Measurements from ENCODE around the gene ARHGAP19.

The ARHGAP19 gene

GRCh38 chr10:97261656-97262055, 30.8 kb downstream of the ARHGAP19 start:
- Histone ChIP-seq H3K79me2 (ENCODE audit: insufficient read depth, low read length) (peaks cover 28% of the 10 kb centered on the region), H3K36me3 (ENCODE audit: insufficient read depth, low read length) (peaks cover 67% of the 10 kb centered on the region)
- no peak for ATAC-seq (ENCODE audit: insufficient read depth, low read depth)

GRCh38 chr10:97261183-97261582, 31.3 kb downstream of the ARHGAP19 start:
- H3K9ac ChIP-seq (ENCODE audit: low read depth, low read length), result no peak overlapping the region
- peaks cover 25% of the 10 kb centered on the region for H3K79me2 ChIP-seq (ENCODE audit: insufficient read depth, low read length)
- TF ChIP-seq EZH2 (IDR thresholded peaks at IDR 0.05; ENCODE audit: borderline replicate concordance, low read depth, low read length, severe bottlenecking) (no peak), CTCF (IDR thresholded peaks at IDR 0.05; ENCODE audit: borderline replicate concordance, extremely low read depth, low read length, poor library complexity, severe bottlenecking) (no peak)
- H3K4me2 ChIP-seq (ENCODE audit: insufficient read depth, low read length), result no peak overlapping the region
- H2AFZ ChIP-seq (ENCODE audit: low read depth, low read length), result no peak overlapping the region
- DNase-seq (no peak), ATAC-seq (ENCODE audit: insufficient read depth, low read depth) (no peak)
- H4K20me1 ChIP-seq (ENCODE audit: insufficient read depth, low read length), result peaks cover 9% of the 10 kb centered on the region; the same call in 1 of the 2 replicates
- H3K27me3 ChIP-seq (ENCODE audit: insufficient read depth, low read length, poor library complexity), result no peaks in the 10 kb centered on the region
- peaks cover 72% of the 10 kb centered on the region for H3K36me3 ChIP-seq (ENCODE audit: insufficient read depth, low read length)
- H3K9me3 ChIP-seq (ENCODE audit: insufficient read depth, low read length, severe bottlenecking), result no peaks in the 10 kb centered on the region
- no peak overlapping the region for H3K4me3 ChIP-seq (ENCODE audit: low read depth in 1 of 2, low read length in 2 of 2)
- H3K4me1 ChIP-seq (ENCODE audit: insufficient read depth, low read length), result no peaks in the 10 kb centered on the region
- no peak overlapping the region for H3K27ac ChIP-seq (ENCODE audit: low read length)

More at GRCh38 chr10:97261656-97262055, 30.8 kb downstream of the ARHGAP19 start:
- no peak for DNase-seq
- Histone ChIP-seq H2AFZ (ENCODE audit: low read depth, low read length) (no peak overlapping the region), H3K27me3 (ENCODE audit: insufficient read depth, low read length, poor library complexity) (no peaks in the 10 kb centered on the region), H3K27ac (ENCODE audit: low read length) (no peak overlapping the region), H3K4me3 (ENCODE audit: low read depth in 1 of 2, low read length in 2 of 2) (no peak overlapping the region), H3K9me3 (ENCODE audit: insufficient read depth, low read length, severe bottlenecking) (no peaks in the 10 kb centered on the region), H4K20me1 (ENCODE audit: insufficient read depth, low read length) (peaks cover 10% of the 10 kb centered on the region; the same call in 1 of the 2 replicates), H3K4me2 (ENCODE audit: insufficient read depth, low read length) (no peak overlapping the region), H3K9ac (ENCODE audit: low read depth, low read length) (no peak overlapping the region), H3K4me1 (ENCODE audit: insufficient read depth, low read length) (no peaks in the 10 kb centered on the region)
- no peak for TF ChIP-seq EZH2 (IDR thresholded peaks at IDR 0.05; ENCODE audit: borderline replicate concordance, low read depth, low read length, severe bottlenecking)

GRCh38 chr10:97259119-97259518, 33.3 kb downstream of the ARHGAP19 start:
- Histone ChIP-seq H2AFZ (ENCODE audit: low read depth, low read length) (no peak overlapping the region), H3K9me3 (ENCODE audit: insufficient read depth, low read length, severe bottlenecking) (no peaks in the 10 kb centered on the region), H3K4me3 (ENCODE audit: low read depth in 1 of 2, low read length in 2 of 2) (no peak overlapping the region), H3K79me2 (ENCODE audit: insufficient read depth, low read length) (peaks cover 5% of the 10 kb centered on the region; the same call in 1 of the 2 replicates), H3K27me3 (ENCODE audit: insufficient read depth, low read length, poor library complexity) (no peaks in the 10 kb centered on the region), H3K27ac (ENCODE audit: low read length) (no peak overlapping the region), H3K4me1 (ENCODE audit: insufficient read depth, low read length) (no peaks in the 10 kb centered on the region), H3K9ac (ENCODE audit: low read depth, low read length) (no peak overlapping the region), H4K20me1 (ENCODE audit: insufficient read depth, low read length) (peaks cover 3% of the 10 kb centered on the region; the same call in 1 of the 2 replicates), H3K4me2 (ENCODE audit: insufficient read depth, low read length) (no peak overlapping the region), H3K36me3 (ENCODE audit: insufficient read depth, low read length) (peaks cover 79% of the 10 kb centered on the region)
- ATAC-seq (ENCODE audit: insufficient read depth, low read depth) (no peak), DNase-seq (no peak)
- TF ChIP-seq CTCF (IDR thresholded peaks at IDR 0.05; ENCODE audit: borderline replicate concordance, extremely low read depth, low read length, poor library complexity, severe bottlenecking) (no peak), EZH2 (IDR thresholded peaks at IDR 0.05; ENCODE audit: borderline replicate concordance, low read depth, low read length, severe bottlenecking) (no peak)

GRCh38 chr10:97256356-97256755, 36.1 kb downstream of the ARHGAP19 start:
- H3K79me2 ChIP-seq (ENCODE audit: insufficient read depth, low read length), result 0 out of 2 replicates have a peak, but pooled peaks cover 2% of the 10 kb centered on the region
- no peak overlapping the region for H3K9ac ChIP-seq (ENCODE audit: low read depth, low read length)
- H3K4me3 ChIP-seq (ENCODE audit: low read depth in 1 of 2, low read length in 2 of 2), result no peak overlapping the region
- ATAC-seq (ENCODE audit: insufficient read depth, low read depth) (no peak), DNase-seq (no peak)
- no peak overlapping the region for H3K27ac ChIP-seq (ENCODE audit: low read length)
- TF ChIP-seq EZH2 (IDR thresholded peaks at IDR 0.05; ENCODE audit: borderline replicate concordance, low read depth, low read length, severe bottlenecking) (no peak), CTCF (IDR thresholded peaks at IDR 0.05; ENCODE audit: borderline replicate concordance, extremely low read depth, low read length, poor library complexity, severe bottlenecking) (no peak)
- H3K9me3 ChIP-seq (ENCODE audit: insufficient read depth, low read length, severe bottlenecking), result no peaks in the 10 kb centered on the region
- H3K27me3 ChIP-seq (ENCODE audit: insufficient read depth, low read length, poor library complexity), result no peaks in the 10 kb centered on the region
- H3K36me3 ChIP-seq (ENCODE audit: insufficient read depth, low read length), result peaks cover 72% of the 10 kb centered on the region
- no peaks in the 10 kb centered on the region for H4K20me1 ChIP-seq (ENCODE audit: insufficient read depth, low read length)
- H3K4me1 ChIP-seq (ENCODE audit: insufficient read depth, low read length), result no peaks in the 10 kb centered on the region
- no peak overlapping the region for H2AFZ ChIP-seq (ENCODE audit: low read depth, low read length)
- H3K4me2 ChIP-seq (ENCODE audit: insufficient read depth, low read length), result no peak overlapping the region
